Muscle layer of colon (tissue), 2 donors: ENCODE results near the gene CACNA1C.

Source experiments
- H3K27ac ChIP-seq: one replicate; pipeline ENCODE4 v1.7.0; 2013; ENCODE audit warnings: low read depth, mild to moderate bottlenecking, low read length, moderate library complexity
- H3K27me3 ChIP-seq, 2 donors: one replicate each; pipeline ENCODE4 v1.7.0; 2013; ENCODE audit warnings: low read length in 2 of 2, mild to moderate bottlenecking in 2 of 2; ENCODE audit not compliant: insufficient read depth in 2 of 2, control insufficient read depth in 1 of 2
- H3K36me3 ChIP-seq: one replicate; pipeline ENCODE4 v1.7.0; 2013; ENCODE audit warnings: mild to moderate bottlenecking, low read length; ENCODE audit not compliant: insufficient read depth
- H3K4me1 ChIP-seq: one replicate; pipeline ENCODE4 v1.7.0; 2013; ENCODE audit warnings: mild to moderate bottlenecking, low read length; ENCODE audit not compliant: insufficient read depth
- H3K4me3 ChIP-seq, 2 donors: one replicate each; pipeline ENCODE4 v1.7.0; 2013; ENCODE audit warnings: low read length in 2 of 2, low read depth in 1 of 2, mild to moderate bottlenecking in 1 of 2, moderate library complexity in 1 of 2
- H3K9ac ChIP-seq: one replicate; pipeline ENCODE4 v1.7.0; 2013; ENCODE audit warnings: low read length
- H3K9me3 ChIP-seq: one replicate; pipeline ENCODE4 v1.7.0; 2013; ENCODE audit warnings: mild to moderate bottlenecking, low read length
- donor health status: abdominal sarcoma.
- donor health status: Adenocarcinoma of cecum.

The CACNA1C gene

DNA sequence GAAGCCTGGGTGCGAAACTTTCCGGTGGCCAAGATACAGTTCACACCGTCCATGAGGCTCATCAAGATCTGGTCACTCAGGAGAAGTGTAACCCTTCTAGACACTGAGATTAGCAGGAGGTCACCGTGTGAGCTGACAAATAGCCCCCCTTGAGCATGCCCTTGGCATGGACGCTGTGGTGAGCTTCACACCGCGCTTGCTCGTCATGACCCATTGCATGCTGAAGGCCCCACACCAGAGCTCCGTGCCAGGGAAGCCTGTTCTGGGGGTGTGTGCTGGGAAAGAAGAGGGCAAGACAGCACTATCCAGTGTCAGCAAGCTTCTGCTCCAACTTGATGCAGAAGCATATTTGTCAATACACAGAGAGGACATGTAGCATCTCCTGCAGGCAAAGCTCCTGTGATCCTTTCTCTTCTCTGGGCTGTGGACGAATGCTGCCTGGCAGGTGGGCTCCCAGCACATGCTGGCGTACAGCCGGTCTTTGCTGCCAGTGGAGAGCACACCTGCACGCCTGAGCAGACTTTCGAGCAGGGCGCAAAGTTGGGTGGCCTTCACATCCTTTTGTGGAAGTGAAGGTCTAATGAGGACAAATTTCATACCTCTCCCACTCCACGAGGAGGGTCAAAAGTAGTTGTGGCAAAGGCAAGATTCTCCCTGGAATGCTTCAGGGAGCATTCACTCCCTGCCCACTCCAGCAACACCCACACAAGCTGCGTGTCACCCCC, 615.1 kb downstream of the CACNA1C start:
- Histone ChIP-seq H3K9ac (no peak overlapping the region), H3K36me3 (peaks cover 80% of the 10 kb centered on the region), H3K9me3 (no peaks in the 10 kb centered on the region), H3K27ac (no peak overlapping the region), H3K4me3 (no peak overlapping the region), H3K4me1 (no peaks in the 10 kb centered on the region), H3K27me3 (no peaks in the 10 kb centered on the region)

DNA sequence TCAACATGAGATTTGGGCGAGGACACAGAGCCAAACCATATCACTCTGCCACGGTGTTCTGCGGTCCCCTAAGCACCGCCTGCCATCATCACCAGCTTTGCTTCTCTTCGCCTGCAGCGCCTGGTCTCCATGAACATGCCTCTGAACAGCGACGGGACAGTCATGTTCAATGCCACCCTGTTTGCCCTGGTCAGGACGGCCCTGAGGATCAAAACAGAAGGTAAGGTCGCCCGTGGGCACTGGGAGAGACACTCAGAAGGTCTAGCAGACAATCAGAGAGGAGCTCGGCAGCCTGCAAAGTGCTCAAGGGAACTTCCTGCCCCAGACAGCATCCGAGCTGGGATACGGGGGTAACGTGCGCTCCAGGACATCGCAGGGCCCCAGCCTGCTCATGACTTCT, 616.0 kb downstream of the CACNA1C start:
- Histone ChIP-seq H3K36me3 (peaks cover 78% of the 10 kb centered on the region), H3K27me3 (no peaks in the 10 kb centered on the region), H3K4me3 (no peak overlapping the region), H3K9ac (no peak overlapping the region), H3K4me1 (no peaks in the 10 kb centered on the region), H3K27ac (no peak overlapping the region), H3K9me3 (no peaks in the 10 kb centered on the region)

DNA sequence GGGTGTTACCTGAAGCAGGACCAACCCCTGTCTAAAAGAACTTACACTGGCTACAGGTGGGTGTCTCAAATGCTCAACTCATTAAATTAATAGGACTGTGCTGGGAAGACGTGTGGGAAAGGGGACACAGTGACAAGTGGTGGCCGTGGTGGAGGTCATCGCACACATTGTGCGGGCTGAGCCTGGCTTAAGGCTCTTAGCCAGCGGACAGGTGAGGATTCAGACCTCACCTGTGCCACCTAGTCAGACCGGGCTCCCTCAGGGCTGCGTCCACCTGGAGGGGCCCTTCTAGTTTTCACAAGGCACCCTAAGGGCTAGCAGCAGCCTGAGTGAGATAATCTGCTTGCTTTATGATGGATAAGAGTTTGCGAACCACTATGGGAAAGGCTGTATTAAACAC, 616.8 kb downstream of the CACNA1C start:
- Histone ChIP-seq H3K4me3 (no peak overlapping the region), H3K4me1 (no peaks in the 10 kb centered on the region), H3K36me3 (peaks cover 77% of the 10 kb centered on the region), H3K27ac (no peak overlapping the region), H3K27me3 (no peaks in the 10 kb centered on the region), H3K9me3 (no peaks in the 10 kb centered on the region), H3K9ac (no peak overlapping the region)

DNA sequence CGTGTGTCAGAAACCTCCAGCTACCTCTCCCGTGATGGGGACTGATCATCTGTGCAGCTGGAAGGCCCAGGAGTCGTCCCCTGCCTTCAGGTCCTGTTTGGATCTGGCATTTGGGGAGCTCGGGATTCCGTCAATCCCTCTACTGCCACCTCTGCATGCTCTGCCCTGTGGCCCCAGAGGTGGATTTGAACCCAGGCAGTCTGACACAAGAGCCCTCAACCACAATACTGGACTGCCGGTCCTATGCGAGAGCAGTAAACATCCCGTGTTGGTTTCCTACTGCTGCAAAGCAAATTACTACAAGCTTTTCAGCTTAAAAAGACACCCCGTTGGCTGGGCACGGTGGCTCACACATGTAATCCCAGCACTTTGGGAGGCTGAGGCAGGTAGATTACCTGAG, 620.1 kb downstream of the CACNA1C start:
- H3K27ac ChIP-seq = no peak overlapping the region
- no peaks in the 10 kb centered on the region for H3K4me1 ChIP-seq
- no peak overlapping the region for H3K9ac ChIP-seq
- H3K9me3 ChIP-seq = no peaks in the 10 kb centered on the region
- H3K4me3 ChIP-seq = no peak overlapping the region
- H3K27me3 ChIP-seq = no peaks in the 10 kb centered on the region
- H3K36me3 ChIP-seq = peaks cover 60% of the 10 kb centered on the region

DNA sequence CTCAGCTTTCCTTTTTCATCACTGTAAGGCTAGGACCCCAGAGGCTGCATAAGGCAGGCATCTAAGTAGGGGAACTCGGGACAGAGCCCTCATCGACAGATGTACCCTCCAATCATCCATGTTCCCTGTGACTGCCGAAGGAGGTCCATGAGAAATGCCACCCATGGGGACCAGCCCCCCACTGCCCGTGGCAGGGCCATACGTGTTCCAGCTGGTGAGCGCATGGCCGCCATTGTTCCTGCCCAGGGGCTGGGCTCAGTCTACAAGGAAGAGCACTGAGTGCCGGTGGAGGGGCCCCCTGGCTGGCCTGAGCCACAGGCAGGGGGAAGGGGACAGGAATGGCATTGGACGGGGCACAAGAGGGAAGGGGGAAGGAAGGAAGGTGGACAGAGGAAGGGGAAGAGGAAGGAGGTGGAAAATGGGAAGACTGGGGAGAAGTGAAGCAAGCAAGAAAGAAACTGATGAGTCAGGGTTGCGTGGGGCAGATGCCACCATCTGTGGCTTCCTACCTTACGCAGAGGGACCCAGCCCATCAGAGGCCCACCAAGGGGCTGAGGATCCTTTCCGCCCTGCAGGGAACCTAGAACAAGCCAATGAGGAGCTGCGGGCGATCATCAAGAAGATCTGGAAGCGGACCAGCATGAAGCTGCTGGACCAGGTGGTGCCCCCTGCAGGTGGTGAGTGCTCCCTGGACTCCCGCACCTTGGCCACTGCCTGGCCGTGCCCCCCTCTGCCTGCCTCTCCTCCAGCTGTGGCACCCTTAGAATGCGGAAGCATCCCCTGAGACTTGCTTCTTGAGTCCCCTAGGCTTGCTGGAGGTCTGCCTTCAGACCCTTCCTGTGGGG, 621.4 kb downstream of the CACNA1C start:
- Histone ChIP-seq H3K27me3 (no peaks in the 10 kb centered on the region), H3K27ac (no peak overlapping the region), H3K4me1 (no peaks in the 10 kb centered on the region), H3K4me3 (no peak overlapping the region), H3K9ac (no peak overlapping the region), H3K9me3 (no peaks in the 10 kb centered on the region), H3K36me3 (peaks cover 54% of the 10 kb centered on the region)

DNA sequence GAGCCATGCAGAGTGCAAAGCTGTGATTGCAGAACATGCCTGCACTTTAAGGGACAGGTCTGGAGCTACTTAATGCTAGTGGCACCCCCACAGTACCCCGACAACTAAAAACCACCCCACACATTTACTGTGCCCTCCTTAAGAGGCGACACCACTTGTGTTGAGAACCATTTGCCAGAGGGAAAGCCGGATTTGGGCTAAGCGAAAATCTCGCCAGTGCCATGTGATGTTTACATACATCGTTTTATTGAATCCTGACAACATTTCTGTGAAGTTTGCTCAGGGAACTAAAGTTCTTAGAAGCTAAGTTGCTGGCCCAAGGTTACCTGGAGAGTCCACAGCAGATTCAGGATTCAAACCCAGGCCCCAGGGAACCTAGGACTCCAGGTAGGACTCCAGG, 623.0 kb downstream of the CACNA1C start:
- no peak overlapping the region for H3K27ac ChIP-seq
- no peak overlapping the region for H3K9ac ChIP-seq
- no peak overlapping the region for H3K4me3 ChIP-seq
- no peaks in the 10 kb centered on the region for H3K4me1 ChIP-seq
- H3K9me3 ChIP-seq = no peaks in the 10 kb centered on the region
- H3K36me3 ChIP-seq = peaks cover 57% of the 10 kb centered on the region
- no peaks in the 10 kb centered on the region for H3K27me3 ChIP-seq

DNA sequence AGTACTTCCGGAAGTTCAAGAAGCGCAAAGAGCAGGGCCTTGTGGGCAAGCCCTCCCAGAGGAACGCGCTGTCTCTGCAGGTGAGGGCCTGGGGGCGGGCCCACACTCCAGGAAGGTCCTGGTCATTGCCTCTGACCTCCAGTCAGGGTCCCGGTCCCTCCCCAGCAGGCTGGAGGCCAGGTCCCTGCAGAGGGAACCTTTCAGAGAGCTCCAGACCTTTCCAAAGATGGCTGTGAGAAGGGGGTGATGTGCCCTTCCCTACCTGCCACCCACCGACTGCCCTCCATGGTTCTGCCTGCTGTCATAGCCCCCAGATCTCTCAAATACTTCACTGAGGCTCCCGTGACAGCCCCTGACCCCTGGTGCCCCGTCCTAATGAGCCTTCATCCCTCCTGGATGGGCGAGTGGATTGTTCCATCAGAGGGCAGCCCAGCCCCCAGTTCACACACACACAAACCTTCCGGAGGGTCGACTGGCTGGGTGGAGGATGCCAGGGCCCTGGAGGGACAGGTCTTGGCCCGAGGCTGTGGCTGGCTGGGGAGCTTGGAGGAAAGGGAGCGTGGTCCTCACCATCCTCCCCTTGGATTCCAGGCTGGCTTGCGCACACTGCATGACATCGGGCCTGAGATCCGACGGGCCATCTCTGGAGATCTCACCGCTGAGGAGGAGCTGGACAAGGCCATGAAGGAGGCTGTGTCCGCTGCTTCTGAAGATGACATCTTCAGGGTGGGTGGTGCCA, 624.5 kb downstream of the CACNA1C start:
- H3K27me3 ChIP-seq = no peaks in the 10 kb centered on the region
- H3K36me3 ChIP-seq = peaks cover 62% of the 10 kb centered on the region
- no peaks in the 10 kb centered on the region for H3K4me1 ChIP-seq
- H3K9ac ChIP-seq = no peak overlapping the region
- H3K9me3 ChIP-seq = no peaks in the 10 kb centered on the region
- H3K4me3 ChIP-seq = no peak overlapping the region
- H3K27ac ChIP-seq = no peak overlapping the region

DNA sequence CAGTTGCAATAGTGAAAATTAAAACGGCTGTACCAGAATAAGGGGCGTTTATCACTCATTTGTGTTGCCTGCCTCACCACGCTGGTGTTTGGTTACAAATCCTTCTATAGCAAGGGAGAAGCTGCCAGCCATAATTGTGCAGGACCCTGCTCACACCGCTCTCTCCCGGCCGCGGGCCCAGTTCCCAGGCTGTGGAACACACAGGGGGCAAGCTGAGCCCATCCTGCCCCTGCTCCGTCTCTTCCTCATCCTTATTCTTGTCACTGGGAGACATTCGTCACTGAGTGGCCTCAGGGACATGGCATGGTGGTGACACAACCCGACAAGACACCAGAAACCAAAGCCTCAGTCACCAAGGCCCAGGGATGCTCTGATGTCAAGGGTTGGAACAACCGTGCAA, 625.6 kb downstream of the CACNA1C start:
- Histone ChIP-seq H3K36me3 (peaks cover 60% of the 10 kb centered on the region), H3K27ac (no peak overlapping the region), H3K27me3 (no peaks in the 10 kb centered on the region), H3K9ac (no peak overlapping the region), H3K4me1 (peaks cover 7% of the 10 kb centered on the region), H3K9me3 (no peaks in the 10 kb centered on the region), H3K4me3 (no peak overlapping the region)

DNA sequence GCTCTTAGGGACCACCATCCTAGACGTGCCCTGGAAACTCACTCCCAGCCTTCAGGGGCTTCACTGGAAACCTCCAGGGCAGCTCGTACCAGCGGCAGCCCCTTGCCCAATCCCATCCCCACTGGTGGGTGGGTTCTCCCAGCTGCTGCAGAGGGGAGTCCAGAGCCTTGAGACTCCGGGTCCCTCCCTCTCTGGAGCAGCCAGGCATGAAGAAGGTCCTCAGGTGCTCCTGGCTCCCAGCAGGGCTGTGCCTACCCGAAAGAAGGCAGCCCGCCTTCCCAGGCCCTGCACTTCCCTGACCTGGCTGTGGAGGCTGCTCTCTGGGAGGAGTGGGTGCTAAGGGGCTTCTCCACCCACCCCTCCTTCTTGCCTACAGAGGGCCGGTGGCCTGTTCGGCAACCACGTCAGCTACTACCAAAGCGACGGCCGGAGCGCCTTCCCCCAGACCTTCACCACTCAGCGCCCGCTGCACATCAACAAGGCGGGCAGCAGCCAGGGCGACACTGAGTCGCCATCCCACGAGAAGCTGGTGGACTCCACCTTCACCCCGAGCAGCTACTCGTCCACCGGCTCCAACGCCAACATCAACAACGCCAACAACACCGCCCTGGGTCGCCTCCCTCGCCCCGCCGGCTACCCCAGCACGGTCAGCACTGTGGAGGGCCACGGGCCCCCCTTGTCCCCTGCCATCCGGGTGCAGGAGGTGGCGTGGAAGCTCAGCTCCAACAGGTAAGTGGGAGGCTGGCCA, 626.5 kb downstream of the CACNA1C start:
- Histone ChIP-seq H3K36me3 (peaks cover 62% of the 10 kb centered on the region), H3K4me1 (peaks cover 13% of the 10 kb centered on the region), H3K4me3 (no peak overlapping the region), H3K9me3 (no peaks in the 10 kb centered on the region), H3K27ac (no peak overlapping the region), H3K9ac (no peak overlapping the region), H3K27me3 (no peaks in the 10 kb centered on the region)

DNA sequence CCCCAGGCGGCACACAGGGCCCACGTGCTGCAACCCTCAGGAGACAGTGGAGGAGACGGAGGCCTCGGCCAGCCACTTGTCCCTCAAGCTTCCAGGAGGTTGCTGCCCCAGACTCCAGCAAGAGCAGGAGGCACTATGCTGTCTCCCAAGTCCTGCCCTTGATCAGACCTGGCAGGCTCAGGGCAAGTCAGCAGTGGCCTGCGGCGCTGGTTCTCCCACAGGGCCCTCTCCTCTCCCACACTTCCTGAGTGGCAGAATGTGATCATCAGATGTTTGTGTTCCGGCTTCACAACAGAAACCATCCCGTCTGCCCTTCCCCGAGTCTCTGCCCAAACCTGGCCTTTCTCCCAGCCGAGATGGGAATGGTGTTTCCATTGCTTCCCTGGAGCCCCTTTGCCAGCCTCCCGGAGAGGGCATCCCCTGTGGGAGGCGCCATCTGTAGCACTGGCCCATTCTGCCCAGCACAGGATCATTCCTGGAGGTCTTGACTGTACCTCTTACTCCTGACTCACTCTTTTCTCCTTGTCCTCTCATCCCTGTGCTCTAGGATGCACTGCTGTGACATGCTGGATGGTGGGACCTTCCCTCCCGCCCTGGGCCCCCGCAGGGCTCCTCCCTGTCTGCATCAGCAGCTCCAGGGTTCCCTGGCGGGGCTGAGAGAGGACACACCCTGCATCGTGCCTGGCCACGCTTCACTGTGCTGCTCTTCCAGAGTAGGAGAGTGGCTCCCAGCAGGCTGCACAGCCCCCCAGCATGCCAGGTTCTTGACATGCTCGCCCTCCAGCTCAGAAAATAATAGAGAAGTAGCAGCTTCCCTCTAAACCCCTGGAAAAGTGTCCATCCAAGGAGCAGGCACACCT, 627.3 kb downstream of the CACNA1C start:
- Histone ChIP-seq H3K27ac (no peak overlapping the region), H3K27me3 (no peaks in the 10 kb centered on the region), H3K36me3 (peaks cover 65% of the 10 kb centered on the region), H3K9ac (no peak overlapping the region), H3K4me1 (peaks cover 13% of the 10 kb centered on the region), H3K4me3 (no peak overlapping the region), H3K9me3 (no peaks in the 10 kb centered on the region)
